ENCODE data around the gene ANKRD11. TPM values are rescaled to one million over a fixed set of nuclear protein-coding genes. Genes with fewer than 3 reads are reported as not detected.
"Not testable (repeated sequence)": the region's sequence is repeated elsewhere in the genome, so short reads cannot be mapped to it uniquely, and the experiment has no call there.

Gene ANKRD11
- polyA plus RNA-seq, 10 donors = 51.5 to 76.1 (median 59.4) TPM

- DNase-seq = no peak
Measured at GRCh38 chr16:89269805-89270665, 220.3 kb downstream of the ANKRD11 start.

- no peak for DNase-seq
Measured at GRCh38 chr16:89268987-89269735, 221.2 kb downstream of the ANKRD11 start.

GRCh38 chr16:89268585-89268984 lies 221.8 kb downstream of the ANKRD11 start:
- DNase-seq = no peak

GRCh38 chr16:89267746-89268145 lies 222.6 kb downstream of the ANKRD11 start:
- not testable (repeated sequence) for DNase-seq

- no peak for DNase-seq
Measured at GRCh38 chr16:89266521-89267134, 223.7 kb downstream of the ANKRD11 start.

GRCh38 chr16:89265647-89266046 lies 224.7 kb downstream of the ANKRD11 start:
- no peak for DNase-seq

GRCh38 chr16:89264800-89265550 lies 225.4 kb downstream of the ANKRD11 start:
- DNase-seq = no peak

GRCh38 chr16:89261691-89262563 lies 228.4 kb downstream of the ANKRD11 start:
- no peak for DNase-seq

GRCh38 chr16:89259901-89260300 lies 230.5 kb downstream of the ANKRD11 start:
- DNase-seq = not testable (repeated sequence)

- no peak for DNase-seq
Measured at GRCh38 chr16:89257757-89258465, 232.4 kb downstream of the ANKRD11 start.

- DNase-seq = peak in 2 of 3 donors; percentile 9 to 40
Measured at GRCh38 chr16:89257281-89257731, 233.1 kb downstream of the ANKRD11 start.

- peak; percentile 27 to 59 (median 33) for DNase-seq
Measured at GRCh38 chr16:89256651-89257254, 233.6 kb downstream of the ANKRD11 start.

GRCh38 chr16:89253548-89254287 lies 236.6 kb downstream of the ANKRD11 start:
- no peak for DNase-seq

GRCh38 chr16:89248196-89248982 lies 242.0 kb downstream of the ANKRD11 start:
- DNase-seq = no peak

- not testable (repeated sequence) for DNase-seq
Measured at GRCh38 chr16:89247734-89248075, 242.7 kb downstream of the ANKRD11 start.

GRCh38 chr16:89246903-89247733 lies 243.2 kb downstream of the ANKRD11 start:
- peak; percentile 56 to 67 (median 67) for DNase-seq

- DNase-seq = no peak
Measured at GRCh38 chr16:89246383-89246902, 243.9 kb downstream of the ANKRD11 start.
